Inferior parietal cortex (tissue), 1 donor: ENCODE results near the gene SKA2.
A peak's percentile ranks its signal among the peaks of the same experiment; 100 is the strongest.
"Not testable (repeated sequence)": the region's sequence is repeated elsewhere in the genome, so short reads cannot be mapped to it uniquely, and the experiment has no call there.

Source experiments
- DNase-seq: peaks from one replicate; pipeline ENCODE4 v3.0.0-alpha.2; 2016; ENCODE audit errors: extremely low spot score

Gene SKA2

GRCh38 chr17:59154721-59155438 lies at the start of gene SKA2:
Gene SKA2 (minus strand): TSS chr17:59155186. CDS start chr17:59155163, 23 bp downstream.
- DNase-seq: peak; percentile 99

DNA sequence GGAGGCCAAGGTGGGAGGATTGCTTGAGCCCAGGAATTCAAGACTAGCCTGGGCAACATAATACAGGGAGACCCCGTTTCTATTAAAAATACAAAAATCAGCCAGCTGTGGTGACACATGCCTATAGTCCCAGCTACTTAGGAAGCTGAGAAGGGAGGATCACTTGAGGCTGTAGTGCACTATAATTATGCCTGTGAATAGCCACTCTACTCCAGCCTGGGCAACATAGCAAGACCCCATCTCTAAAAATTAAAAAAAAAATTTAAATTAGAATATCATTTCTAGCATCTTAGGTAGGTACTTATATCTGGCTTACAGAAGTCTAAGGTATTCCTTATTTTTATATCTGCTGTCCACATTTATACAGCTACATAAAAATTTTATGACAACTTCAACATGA lies 47.3 kb upstream of the SKA2 start:
- DNase-seq: no peak

GRCh38 chr17:59199398-59199797 lies 44.4 kb upstream of the SKA2 start:
- DNase-seq: no peak

DNA sequence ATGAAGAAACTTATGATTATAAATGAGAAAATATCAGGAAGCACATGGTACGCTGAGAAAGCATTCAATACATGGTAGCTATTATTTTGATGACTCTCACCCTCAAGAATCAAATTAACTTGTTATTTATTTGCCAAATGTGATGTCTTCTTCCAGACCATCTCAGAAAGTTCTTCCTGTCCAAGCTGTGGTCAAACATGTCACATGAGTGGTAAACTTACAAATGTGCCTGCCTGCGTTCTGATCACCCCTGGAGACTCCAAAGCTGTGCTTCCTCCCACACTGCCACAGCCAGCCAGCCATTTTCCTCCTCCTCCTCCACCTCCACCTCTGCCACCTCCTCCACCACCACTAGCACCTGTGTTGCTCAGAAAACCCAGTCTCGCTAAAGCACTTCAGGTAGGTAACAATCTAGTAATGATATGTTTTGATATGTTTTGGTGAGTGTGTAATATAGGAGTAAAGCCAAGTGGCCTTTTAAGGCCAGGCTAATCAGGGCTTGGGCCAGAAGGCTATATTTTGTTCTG lies 38.4 kb upstream of the SKA2 start:
- DNase-seq: no peak

- no peak for DNase-seq
Measured at GRCh38 chr17:59190806-59191205, 35.8 kb upstream of the SKA2 start.

- no peak for DNase-seq
Measured at GRCh38 chr17:59186850-59187249, 31.9 kb upstream of the SKA2 start.

DNA sequence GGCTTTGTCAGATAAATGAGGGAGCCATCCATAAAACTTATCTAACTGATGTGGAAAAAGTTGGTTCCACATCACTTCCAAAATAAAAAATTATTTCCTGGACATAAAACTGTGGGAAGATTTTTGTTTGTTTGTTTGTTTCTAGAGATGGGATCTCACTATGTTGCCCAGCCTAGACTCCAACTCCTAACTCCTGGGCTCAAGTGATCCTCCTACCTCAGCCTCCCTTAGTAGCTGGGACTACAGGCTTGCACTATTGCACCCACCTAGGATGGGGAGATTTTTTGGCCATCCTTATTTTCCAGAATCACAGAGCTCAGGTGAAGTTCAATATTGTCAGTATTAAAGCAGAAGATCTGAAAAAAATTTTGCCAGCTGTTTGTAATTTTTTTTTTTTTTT lies 31.0 kb upstream of the SKA2 start:
- DNase-seq: no peak

- no peak for DNase-seq
Measured at GRCh38 chr17:59181481-59181880, 26.5 kb upstream of the SKA2 start.

- no peak for DNase-seq
Measured at GRCh38 chr17:59180626-59181025, 25.6 kb upstream of the SKA2 start.

- not testable (repeated sequence) for DNase-seq
Measured at GRCh38 chr17:59179601-59180000, 24.6 kb upstream of the SKA2 start.

DNA sequence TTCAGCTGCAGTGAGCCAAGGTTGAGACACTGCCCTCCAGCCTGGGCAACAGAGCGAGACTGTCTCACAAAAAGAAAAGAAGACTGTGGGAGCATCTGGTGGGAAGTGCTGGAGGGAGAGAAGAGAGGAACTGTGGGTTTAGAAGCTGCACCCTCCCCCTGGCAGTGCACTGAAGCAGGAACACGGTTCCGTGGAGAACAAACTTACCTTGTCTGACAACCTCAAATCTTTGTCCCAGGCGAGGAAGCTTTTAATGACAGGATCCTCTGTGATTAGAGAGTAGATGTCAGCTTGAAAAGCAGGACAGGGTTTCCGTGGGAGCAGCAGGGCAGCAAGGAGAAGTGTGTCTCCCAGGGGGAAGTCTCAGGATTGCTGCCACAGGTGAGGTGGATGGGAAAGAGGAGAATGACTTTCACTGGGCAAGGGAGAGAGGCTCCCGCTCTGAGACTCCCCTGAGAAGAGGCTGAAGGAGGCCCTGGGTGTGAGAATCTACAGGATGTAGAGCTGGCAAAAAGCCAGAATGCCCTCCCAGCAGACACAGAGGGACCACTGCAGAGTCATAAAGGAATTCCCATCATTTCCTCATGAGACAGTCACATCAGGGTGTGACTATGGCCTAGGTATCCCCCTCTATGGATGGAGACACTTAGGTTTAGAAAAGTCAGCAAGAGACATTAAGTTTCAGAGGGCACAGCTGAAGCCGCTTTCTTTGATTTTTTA lies 23.4 kb upstream of the SKA2 start:
- no peak for DNase-seq

DNA sequence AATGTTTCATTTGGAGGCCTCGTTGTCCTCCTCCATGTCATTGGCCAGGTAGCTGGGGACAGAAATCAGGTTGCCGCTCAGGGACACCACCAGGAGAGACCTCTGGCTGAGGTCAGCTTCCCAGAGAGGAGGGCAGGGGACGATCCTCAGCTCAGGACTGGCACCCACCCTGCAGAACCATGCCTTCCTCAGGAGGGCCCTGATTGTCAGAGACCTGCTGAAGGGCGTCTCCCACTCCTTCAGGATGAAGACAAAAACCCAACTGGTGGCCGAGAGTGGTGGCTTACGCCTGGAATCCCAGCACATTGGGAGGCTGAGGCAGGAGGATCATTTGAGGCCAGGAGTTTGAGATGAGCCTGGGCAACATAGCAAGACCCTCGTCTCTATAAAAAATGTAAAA lies 20.1 kb upstream of the SKA2 start:
- no peak for DNase-seq

DNA sequence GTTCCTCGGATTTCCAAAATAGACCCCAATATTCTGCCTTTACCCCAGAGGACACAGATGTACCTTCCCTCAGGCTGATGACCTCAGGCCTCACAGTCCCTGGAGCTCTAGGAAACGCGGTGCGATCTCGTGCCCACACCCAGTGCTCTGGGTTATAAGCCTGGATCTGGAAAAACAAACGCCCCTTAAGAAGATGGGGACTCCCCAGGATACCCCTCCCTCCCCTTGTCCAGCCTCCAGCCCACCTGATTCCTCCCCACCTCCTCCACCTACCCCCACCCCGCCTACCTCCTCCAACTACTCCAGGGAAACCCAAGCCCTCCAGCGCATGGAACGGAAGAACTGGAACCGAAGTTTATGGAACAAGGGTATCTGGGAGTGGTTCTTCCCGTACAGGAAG lies 19.7 kb upstream of the SKA2 start:
- DNase-seq: no peak

DNA sequence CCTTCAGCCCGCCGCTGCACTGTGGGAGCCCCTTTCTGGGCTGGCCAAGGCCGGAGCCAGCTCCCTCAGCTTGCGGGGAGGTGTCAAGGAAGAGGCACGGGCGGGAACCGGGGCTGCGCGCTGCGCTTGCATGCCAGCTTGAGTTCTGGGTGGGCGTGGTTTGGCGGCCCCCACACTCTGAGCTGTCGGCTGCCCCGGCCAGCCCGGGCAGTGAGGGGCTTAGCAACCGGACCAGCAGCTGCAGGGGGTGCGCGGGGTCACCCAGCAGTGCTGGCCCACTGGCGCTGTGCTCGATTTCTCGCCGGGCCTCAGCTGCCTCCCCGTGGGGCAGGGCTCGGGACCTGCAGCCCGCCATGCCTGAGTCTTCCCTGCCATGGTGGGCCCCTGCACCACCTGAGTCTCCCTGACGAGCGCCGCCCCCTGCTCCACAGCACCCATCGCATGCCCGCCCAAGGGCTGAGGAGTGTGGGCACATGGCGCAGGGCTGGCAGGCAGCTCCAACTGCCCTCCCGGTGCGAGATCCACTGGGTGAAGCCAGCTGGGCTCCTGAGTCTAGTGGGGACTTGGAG lies 17.5 kb upstream of the SKA2 start:
- no peak for DNase-seq

DNA sequence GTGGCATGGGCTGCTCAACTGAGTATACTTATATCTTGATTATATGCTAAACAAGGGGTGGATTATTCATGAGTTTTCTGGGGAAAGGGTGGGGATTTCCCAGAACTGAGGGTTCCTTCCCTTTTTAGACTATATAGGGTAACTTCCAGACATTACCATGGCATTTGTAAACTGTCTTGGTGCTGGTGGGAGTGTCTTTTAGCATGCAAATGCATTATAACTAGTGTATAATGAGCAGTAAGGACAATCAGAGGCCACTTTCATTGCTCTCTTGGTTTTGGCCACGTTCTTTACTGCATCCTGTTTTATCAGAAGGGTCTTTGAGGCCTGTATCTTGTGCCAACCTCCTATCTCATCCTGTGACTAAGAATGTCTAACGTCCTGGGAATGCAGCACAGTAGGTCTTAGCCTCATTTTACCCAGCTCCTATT lies 12.6 kb upstream of the SKA2 start:
- DNase-seq: no peak

DNA sequence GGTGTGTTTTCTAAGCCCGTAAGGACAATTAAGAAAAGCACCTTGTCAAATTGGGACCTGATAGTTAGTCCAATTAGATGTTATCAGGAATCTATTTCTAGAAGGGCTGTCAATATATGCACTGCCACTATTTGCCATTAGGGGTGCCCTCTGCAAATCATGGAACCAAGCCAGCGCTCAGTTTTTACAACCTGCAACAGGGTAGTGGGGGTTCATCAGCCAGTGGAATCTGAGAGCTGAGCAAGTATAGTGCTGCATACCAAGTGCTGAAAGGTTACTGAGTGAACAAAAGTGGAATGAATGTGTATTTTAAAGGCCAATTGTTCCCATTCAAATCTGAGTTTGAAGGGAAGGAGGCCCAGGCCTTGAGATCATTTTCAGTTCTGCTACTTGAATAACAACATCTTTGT lies 11.0 kb upstream of the SKA2 start:
- peak; percentile 69 for DNase-seq

DNA sequence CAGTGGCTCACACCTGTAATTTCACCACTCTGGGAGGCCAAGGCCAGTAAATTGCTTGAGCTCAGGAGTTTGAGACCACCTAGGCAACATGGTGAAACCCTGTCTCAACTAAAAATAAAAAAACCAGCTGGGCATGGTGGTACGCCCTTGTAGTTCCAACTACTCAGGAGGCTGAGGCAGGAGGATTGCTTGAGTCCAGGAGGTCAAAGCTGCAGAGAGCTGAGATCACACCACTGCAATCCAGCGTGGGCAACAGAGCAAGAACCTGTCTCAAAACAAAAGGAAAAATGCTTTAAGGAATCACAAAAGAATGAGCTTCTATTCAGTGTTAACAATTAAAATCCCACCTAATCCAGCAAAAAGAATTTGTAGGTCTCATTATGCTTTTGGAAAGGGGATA lies 6.5 kb upstream of the SKA2 start:
- no peak for DNase-seq

- no peak for DNase-seq
Measured at GRCh38 chr17:59160157-59161025, 5.4 kb upstream of the SKA2 start.

DNA sequence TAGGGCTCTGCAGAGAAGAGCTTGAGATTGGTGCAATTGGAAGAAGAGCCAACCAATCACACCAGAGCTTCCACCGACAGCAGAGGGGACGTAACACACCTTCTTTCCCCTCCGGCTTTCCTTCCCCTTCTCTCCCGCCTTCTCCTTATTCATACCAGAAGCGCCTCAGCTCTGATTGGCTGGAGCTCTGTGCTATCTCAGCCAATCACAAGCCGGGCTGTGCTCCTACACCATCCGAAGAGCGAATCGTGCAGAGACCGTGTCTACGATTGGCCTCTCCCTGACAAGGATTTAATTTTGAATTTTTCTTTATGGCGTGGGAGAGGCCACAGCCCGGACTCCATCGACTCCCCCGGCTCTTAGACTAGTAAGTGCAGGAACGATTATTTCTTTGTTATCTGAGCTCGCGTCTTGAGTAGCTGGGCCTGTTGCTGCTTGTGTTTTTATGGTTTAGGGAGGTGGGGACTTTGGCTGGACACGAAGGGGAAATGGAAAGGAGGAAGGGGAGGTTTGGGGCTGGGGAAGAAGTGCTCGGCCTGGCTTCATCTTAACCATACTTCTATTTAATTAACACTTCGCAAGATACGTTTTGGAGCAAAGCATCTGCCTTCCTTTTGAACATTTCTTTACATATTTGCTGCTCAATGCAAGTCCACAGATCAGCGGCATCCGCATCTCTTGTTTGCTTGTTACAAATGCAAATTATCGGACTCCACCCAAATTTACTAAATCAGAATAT lies 622 bp upstream of the SKA2 start, which contains the start of gene PRR11:
Gene PRR11 (plus strand): TSS at position 308 of the 739 bp plus-strand sequence. CDS start 14,007 bp downstream, outside the sequence.
- DNase-seq: peak; percentile 100

- DNase-seq: peak; percentile 62
Measured at GRCh38 chr17:59154292-59154720, 680 bp downstream of the SKA2 start.

DNA sequence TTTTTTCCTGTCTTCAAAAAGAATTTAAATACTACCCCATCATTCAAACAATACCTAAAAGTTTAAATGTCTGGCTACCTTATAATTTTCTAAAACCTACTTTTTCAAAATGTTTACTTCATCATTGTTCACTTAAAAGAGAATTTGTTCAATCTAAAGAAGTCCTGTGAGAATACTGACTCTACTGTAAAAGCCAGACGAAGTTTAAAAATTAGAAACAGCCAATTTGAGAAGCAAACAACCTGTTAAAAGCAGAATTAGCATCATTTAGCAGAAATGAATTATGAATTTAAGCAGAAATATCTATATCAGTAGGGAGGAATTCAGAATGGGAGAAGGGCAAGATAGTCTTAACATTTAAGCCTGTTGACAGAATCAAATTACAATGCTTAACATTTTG lies 2.1 kb downstream of the SKA2 start:
- no peak for DNase-seq
